Heart left ventricle (tissue), 13 donors: ENCODE data around the gene RPL31.

Experiments
- CTCF ChIP-seq, 12 donors: fragments of 200-600 bp; sonication (generic) in 4 of 12; IDR thresholded peaks; one replicate each; pipeline versions ENCODE4 v1.5.0 to v1.8.0; 2018 to 2022; ENCODE audit warnings: antibody characterized with exemption in 12 of 12, mild to moderate bottlenecking in 5 of 12
- POLR2A ChIP-seq, 2 donors: fragments of 450-650 bp; IDR thresholded peaks; one replicate each; pipeline ENCODE4 v1.6.1; 2017; ENCODE audit warnings: antibody characterized with exemption in 2 of 2, mild to moderate bottlenecking in 2 of 2, moderate library complexity in 2 of 2
- donor health status: ischemic (EF 13 %, LVEDD 7.1; RV severe dilation, severe dysfunction).
- donor health status: DM: no; HTN: yes; CAD: no.
- donor health status: DM: no; HTN: no; CAD: no.
- donor health status: ischemic (EF 25% LVEDD 6.9; RV normal size, moderate dysfunction).
- donor health status: ischemic (EF 25% LVEDD 5.7; RV mildly dilated, moderate dysfunction).
- donor health status: ischemic (EF 35%, LVEDD 5.7; RV mildly dilated, moderate dysfunction).
- donor health status: nonischemic (EF 11% LVEDD 7.7; RV severe dilation, severe dysfunction).
- donor health status: DM: yes; HTN: yes; CAD: no.
- donor health status: PGD.
- donor health status: ischemic (EF 29% LVEDD 5.4; RV normal size, mild dysfunction).
- donor health status: nonischemic (EF 23%, LVEDD 6.1; RV moderate dilation, normal function).

- no peak for TF ChIP-seq CTCF (IDR thresholded peaks at IDR 0.05)
- TF ChIP-seq POLR2A (IDR thresholded peaks at IDR 0.05), result no peak
These were observed 21.1 kb upstream of the RPL31 start for GRCh38 chr2:100981011-100981410.
